ENCODE measurements around the gene ASH1L.
"Not testable (repeated sequence)": the region's sequence is repeated elsewhere in the genome, so short reads cannot be mapped to it uniquely, and the experiment has no call there.

ASH1L gene

DNA sequence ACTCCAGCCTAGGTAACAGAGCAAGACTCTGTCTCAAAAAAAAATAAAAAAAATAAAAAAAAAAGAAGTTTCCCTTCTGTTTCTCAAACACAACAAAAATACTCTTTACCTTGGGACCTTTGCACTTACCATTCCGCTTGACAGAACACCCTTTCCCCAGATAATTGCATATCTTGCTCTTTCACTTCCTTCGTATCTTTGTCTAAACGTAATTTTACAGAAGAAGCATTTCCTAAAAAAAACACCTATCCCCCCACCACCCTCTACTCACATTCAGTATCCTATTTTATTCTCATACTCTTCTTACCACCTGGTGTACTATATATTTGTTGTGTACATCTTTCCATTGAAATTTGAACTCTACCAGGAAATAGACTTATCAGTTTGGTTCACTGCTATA, 32.7 kb downstream of the ASH1L start:
- H2AFZ ChIP-seq (ENCODE audit: low read depth, low read length), result no peak overlapping the region
- peaks cover under 1% of the 10 kb centered on the region for H3K36me3 ChIP-seq (ENCODE audit: insufficient read depth, low read length)
- H3K27me3 ChIP-seq (ENCODE audit: insufficient read depth, low read length), result no peaks in the 10 kb centered on the region
- no peak overlapping the region for H3K4me3 ChIP-seq (ENCODE audit: low read length)
- no peaks in the 10 kb centered on the region for H3K9me3 ChIP-seq (ENCODE audit: low read length)
- H3K4me1 ChIP-seq (ENCODE audit: insufficient read depth, low read length), result no peaks in the 10 kb centered on the region

DNA sequence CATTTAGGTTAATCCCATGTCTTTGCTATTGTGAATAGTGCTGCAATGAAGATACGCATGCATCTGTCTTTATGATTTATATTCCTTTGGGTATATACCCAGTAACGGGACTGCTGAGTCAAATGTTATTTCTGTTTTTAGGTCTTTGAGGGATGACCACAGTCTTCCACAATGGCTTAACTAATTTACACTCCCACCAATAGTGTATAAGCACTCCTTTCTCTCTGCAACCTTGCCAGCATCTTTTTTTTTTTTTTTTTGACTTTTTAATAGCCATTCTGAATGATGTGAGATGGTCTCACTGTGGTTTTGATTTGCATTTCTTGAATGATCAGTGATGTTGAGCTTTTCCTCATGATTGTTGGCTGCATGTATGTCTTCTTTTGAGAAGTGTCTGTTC, 33.5 kb downstream of the ASH1L start:
- no peak overlapping the region for H2AFZ ChIP-seq (ENCODE audit: low read depth, low read length)
- H3K4me1 ChIP-seq (ENCODE audit: insufficient read depth, low read length), result no peaks in the 10 kb centered on the region
- no peak overlapping the region for H3K4me3 ChIP-seq (ENCODE audit: low read length)
- H3K36me3 ChIP-seq (ENCODE audit: insufficient read depth, low read length), result peaks cover 2% of the 10 kb centered on the region
- H3K27me3 ChIP-seq (ENCODE audit: insufficient read depth, low read length), result no peaks in the 10 kb centered on the region
- no peaks in the 10 kb centered on the region for H3K9me3 ChIP-seq (ENCODE audit: low read length)

DNA sequence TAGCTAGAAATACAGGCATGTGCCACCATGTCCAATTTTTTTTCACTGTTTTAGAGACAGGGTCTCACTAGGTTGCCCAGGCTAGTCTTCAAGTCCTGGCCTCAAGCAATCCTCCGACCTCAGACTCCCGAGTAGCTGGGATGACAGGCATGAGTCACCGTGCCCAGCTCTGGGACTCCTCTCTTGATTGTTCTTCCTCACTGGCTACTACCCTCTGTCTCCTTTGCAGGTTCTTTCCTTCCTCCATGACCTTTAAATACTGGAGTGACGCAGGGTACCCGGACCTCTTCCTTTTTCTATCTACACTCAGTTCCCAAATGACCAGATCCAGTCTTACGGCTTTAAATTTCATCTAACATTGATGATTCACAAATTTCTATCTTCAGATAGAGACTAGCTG, 34.9 kb downstream of the ASH1L start:
- Histone ChIP-seq H3K4me1 (ENCODE audit: insufficient read depth, low read length) (no peaks in the 10 kb centered on the region), H3K36me3 (ENCODE audit: insufficient read depth, low read length) (peaks cover 2% of the 10 kb centered on the region), H3K9me3 (ENCODE audit: low read length) (no peaks in the 10 kb centered on the region), H3K4me3 (ENCODE audit: low read length) (no peak overlapping the region), H2AFZ (ENCODE audit: low read depth, low read length) (no peak overlapping the region), H3K27me3 (ENCODE audit: insufficient read depth, low read length) (no peaks in the 10 kb centered on the region)

DNA sequence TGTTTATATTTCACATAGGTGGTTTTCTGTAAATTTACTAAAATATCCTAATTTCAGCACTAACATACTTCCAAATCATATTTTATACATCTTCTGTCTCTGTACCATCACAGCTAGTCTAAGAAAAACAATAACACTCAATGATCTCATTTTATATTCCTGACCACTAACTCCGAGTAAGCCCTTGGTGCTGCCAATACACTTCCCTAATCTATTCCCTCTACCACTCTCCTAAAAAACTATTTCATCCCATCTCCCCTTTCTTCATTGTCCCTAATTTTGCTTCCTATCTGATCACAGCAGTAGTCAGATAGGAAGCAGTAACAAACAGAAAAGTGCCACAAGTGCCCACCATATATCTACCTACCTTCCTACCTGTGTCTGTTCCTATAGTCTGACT, 36.2 kb downstream of the ASH1L start:
- Histone ChIP-seq H3K36me3 (ENCODE audit: insufficient read depth, low read length) (peaks cover 2% of the 10 kb centered on the region), H3K27me3 (ENCODE audit: insufficient read depth, low read length) (no peaks in the 10 kb centered on the region), H3K9me3 (ENCODE audit: low read length) (no peaks in the 10 kb centered on the region), H2AFZ (ENCODE audit: low read depth, low read length) (no peak overlapping the region), H3K4me3 (ENCODE audit: low read length) (no peak overlapping the region), H3K4me1 (ENCODE audit: insufficient read depth, low read length) (no peaks in the 10 kb centered on the region)

DNA sequence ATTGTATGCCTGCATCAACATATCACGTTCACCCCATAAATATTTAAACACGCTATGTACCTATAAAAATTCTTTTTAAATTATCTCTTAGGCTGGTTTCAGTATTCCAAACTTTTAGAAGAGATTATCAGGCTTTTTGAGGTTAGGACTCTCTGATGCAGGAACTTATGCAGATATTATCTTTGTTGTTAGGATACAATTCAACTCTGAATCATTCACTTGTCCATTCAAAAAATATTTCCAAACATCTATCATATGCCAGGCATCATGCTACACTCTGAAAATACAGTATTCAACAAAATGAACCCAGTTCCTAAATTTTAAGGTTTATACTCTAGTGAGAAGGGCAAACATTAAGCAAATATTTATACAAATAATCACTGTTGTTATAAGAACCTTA, 40.5 kb downstream of the ASH1L start:
- H2AFZ ChIP-seq (ENCODE audit: low read depth, low read length), result no peak overlapping the region
- H3K27me3 ChIP-seq (ENCODE audit: insufficient read depth, low read length), result no peaks in the 10 kb centered on the region
- H3K4me3 ChIP-seq (ENCODE audit: low read length), result no peak overlapping the region
- H3K9me3 ChIP-seq (ENCODE audit: low read length), result peaks cover 10% of the 10 kb centered on the region
- peaks cover 14% of the 10 kb centered on the region for H3K36me3 ChIP-seq (ENCODE audit: insufficient read depth, low read length)
- H3K4me1 ChIP-seq (ENCODE audit: insufficient read depth, low read length), result no peaks in the 10 kb centered on the region

DNA sequence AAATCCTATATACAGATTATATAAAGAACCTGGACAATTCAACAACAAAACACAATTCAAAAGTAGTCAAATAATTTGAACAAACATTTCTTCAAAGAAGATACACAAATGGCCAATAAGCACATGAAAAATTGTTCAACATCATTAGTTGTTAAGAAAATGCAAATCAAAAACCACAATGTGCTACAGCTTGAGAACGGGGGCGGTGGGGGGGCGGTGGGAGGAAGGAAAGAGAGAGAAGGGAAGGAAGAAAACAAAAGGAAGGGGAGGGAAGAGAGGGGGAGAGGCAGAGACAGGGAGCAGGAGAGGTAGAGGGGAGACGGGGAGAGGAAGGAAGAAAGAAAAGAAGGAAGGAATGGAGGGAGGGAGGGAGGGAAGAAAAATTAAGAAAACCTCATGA, 44.1 kb downstream of the ASH1L start:
- Histone ChIP-seq H3K27me3 (ENCODE audit: insufficient read depth, low read length) (no peaks in the 10 kb centered on the region), H2AFZ (ENCODE audit: low read depth, low read length) (no peak overlapping the region), H3K9me3 (ENCODE audit: low read length) (peaks cover 11% of the 10 kb centered on the region), H3K4me3 (ENCODE audit: low read length) (no peak overlapping the region), H3K4me1 (ENCODE audit: insufficient read depth, low read length) (no peaks in the 10 kb centered on the region), H3K36me3 (ENCODE audit: insufficient read depth, low read length) (peaks cover 12% of the 10 kb centered on the region)

DNA sequence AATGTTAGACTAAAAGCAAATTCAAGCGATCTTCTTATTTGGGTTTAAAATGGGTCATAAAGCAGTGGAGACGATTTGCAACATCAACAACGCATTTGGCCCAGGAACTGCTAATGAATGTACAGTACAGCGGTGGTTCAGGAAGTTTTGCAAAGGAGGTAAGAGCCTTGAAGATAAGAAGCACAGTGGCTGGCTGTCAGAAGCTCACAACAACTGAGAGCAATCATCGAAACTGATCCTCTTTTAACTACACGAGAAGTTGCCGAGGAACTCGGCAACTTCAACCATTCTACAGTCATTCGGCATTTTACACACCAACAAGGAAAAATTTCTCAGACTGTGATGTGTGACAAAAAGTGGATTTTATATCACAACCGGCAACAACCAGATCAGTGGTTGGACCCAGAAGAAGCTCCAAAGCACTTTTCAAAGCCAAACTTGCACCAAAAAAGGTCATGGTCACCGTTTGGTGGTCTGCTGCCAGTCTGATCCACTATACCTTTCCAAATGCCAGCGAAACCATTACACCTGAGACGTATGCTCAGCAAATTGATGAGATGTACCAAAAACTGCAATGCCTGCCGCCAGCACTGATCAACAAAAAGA, 47.9 kb downstream of the ASH1L start:
- H2AFZ ChIP-seq (ENCODE audit: low read depth, low read length), result no peak overlapping the region
- H3K9me3 ChIP-seq (ENCODE audit: low read length), result peaks cover 8% of the 10 kb centered on the region

DNA sequence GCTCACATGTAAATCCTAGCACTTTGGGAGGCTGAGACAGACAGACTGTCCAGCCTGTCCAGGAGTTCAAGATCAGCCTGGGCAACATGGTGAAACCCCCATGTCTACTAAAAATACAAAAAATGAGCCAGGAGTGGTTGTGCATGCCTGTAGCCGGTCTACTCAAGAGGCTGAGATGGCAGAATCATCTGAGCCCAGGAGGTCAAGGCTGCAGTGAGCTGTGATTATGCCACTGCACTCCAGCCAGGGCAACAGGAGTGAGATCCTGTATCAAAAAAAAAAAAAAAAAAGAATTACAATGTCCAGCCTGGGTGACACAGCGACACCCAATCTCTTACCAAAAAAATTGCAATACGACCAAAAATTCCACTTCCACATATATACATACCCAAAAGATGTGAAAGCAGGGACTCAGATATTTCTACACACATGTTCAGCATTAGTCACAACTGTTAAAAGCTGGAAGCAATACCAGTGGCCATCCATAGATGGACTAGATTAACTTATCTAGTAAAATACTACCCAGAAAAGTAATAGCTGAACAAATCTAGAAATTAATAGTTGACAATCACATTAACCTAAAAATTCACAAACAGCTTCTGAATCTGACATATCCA, 49.2 kb downstream of the ASH1L start:
- peaks cover 6% of the 10 kb centered on the region for H3K9me3 ChIP-seq (ENCODE audit: low read length)
- H3K4me3 ChIP-seq (ENCODE audit: low read length), result no peak overlapping the region
- H3K36me3 ChIP-seq (ENCODE audit: insufficient read depth, low read length), result peaks cover 5% of the 10 kb centered on the region
- H2AFZ ChIP-seq (ENCODE audit: low read depth, low read length), result no peak overlapping the region
- no peaks in the 10 kb centered on the region for H3K4me1 ChIP-seq (ENCODE audit: insufficient read depth, low read length)
- H3K27me3 ChIP-seq (ENCODE audit: insufficient read depth, low read length), result no peaks in the 10 kb centered on the region

More for the DNA sequence above, 47.9 kb downstream of the ASH1L start:
- no peaks in the 10 kb centered on the region for H3K27me3 ChIP-seq (ENCODE audit: insufficient read depth, low read length)
- peaks cover 9% of the 10 kb centered on the region for H3K36me3 ChIP-seq (ENCODE audit: insufficient read depth, low read length)
- no peak overlapping the region for H3K4me3 ChIP-seq (ENCODE audit: low read length)
- no peaks in the 10 kb centered on the region for H3K4me1 ChIP-seq (ENCODE audit: insufficient read depth, low read length)

DNA sequence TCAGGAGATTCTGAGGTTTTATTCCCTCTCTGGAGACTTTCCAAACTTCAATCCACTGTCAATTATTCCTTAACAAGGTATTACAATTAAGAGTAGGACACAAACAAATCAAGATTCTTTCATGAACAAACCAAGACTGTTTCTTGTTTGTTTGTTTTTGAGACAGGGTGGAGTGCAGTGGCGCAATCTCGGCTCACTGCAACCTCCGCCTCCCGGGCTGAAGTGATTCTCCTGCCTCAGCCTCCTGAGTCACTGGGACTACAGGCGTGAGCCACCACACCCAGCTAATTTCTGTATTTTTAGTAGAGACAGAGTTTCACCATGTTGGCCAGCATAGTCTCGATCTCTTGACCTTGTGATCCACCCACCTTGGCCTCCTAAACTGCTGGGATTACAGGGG, 51.2 kb downstream of the ASH1L start:
- H3K27me3 ChIP-seq (ENCODE audit: insufficient read depth, low read length); H3K4me1 ChIP-seq (ENCODE audit: insufficient read depth, low read length); H2AFZ ChIP-seq (ENCODE audit: low read depth, low read length): not testable (repeated sequence)

DNA sequence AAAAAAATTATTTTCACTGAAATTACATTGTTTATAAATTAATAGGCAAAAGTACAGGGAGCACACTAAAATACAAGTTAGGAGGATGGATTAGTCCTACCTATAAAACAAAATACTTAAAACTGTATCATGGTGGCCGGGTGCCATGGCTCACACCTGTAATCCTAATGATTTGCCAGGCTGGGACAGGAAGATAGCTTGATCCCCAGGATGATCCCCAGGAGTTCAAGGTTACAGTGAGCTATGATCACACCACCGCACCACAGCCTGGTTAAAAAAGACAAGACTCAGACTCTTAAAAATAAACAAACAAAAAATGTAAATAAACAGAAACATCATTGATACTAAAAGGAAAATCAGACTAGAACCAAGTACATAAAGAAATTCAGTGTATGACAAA, 53.5 kb downstream of the ASH1L start:
- no peaks in the 10 kb centered on the region for H3K4me1 ChIP-seq (ENCODE audit: insufficient read depth, low read length)
- no peak overlapping the region for H3K4me3 ChIP-seq (ENCODE audit: low read length)
- no peaks in the 10 kb centered on the region for H3K9me3 ChIP-seq (ENCODE audit: low read length)
- no peaks in the 10 kb centered on the region for H3K27me3 ChIP-seq (ENCODE audit: insufficient read depth, low read length)
- no peak overlapping the region for H2AFZ ChIP-seq (ENCODE audit: low read depth, low read length)
- H3K36me3 ChIP-seq (ENCODE audit: insufficient read depth, low read length), result peaks cover 5% of the 10 kb centered on the region

More for the DNA sequence above, 51.2 kb downstream of the ASH1L start:
- not testable (repeated sequence) for H3K9me3 ChIP-seq (ENCODE audit: low read length); H3K36me3 ChIP-seq (ENCODE audit: insufficient read depth, low read length); H3K4me3 ChIP-seq (ENCODE audit: low read length)

DNA sequence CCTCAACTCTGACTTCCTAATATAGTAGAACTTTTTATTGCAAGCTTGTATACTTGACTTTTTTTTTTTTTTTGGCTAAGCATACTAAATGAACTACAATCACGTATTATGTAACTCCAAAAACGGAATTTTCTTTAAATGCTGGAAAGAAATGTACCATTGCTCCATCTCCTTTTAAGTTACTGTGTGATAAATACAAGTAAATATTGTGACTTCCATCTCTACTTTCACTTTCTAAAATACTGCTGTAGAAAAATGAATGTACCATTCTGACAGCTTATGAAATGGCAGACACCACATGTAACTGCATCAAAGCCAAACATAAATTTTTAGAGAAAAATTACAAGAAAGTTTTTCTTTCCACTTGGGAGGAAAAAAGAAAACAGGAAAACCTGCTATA, 54.7 kb downstream of the ASH1L start:
- H3K27me3 ChIP-seq (ENCODE audit: insufficient read depth, low read length), result no peaks in the 10 kb centered on the region
- H3K9me3 ChIP-seq (ENCODE audit: low read length), result no peaks in the 10 kb centered on the region
- H3K4me3 ChIP-seq (ENCODE audit: low read length), result no peak overlapping the region
- no peak overlapping the region for H2AFZ ChIP-seq (ENCODE audit: low read depth, low read length)
- no peaks in the 10 kb centered on the region for H3K4me1 ChIP-seq (ENCODE audit: insufficient read depth, low read length)
- peaks cover 5% of the 10 kb centered on the region for H3K36me3 ChIP-seq (ENCODE audit: insufficient read depth, low read length)

DNA sequence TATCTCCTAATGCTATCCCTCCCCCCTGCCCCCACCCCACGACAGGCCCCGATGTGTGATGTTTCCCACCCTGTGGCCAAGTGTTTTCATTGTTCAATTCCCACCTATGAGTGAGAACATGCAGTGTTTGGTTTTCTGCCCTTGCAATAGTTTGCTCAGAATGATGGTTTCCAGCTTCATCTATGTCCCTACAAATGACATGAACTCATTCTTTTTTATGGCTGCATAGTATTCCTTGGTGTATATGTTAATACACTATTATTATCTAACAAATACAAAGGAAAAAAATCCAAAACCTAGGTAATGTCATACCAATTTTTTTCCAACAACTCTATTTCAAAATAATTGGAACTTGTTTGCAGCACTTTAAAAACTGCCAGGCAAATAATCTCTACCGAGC, 56.6 kb downstream of the ASH1L start:
- not testable (repeated sequence) for H2AFZ ChIP-seq (ENCODE audit: low read depth, low read length); H3K4me3 ChIP-seq (ENCODE audit: low read length); H3K9me3 ChIP-seq (ENCODE audit: low read length)

DNA sequence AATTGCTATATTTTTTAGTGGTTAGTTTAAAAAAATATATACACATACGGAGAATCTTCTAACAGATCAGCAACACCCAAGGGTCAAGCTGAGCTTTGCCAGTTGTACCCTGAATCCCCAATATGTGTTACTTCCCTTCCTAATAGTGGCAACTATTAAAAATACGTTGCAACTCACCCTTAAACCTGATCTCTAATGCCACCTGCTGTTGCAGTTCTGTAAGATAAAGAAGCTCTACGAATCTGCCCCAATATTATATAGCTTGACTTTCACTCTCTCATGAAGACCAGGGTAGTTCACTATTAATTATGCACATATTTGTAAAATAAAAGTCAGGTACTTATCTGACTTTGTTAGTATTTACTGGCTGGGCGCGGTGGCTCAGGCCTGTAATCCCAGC, 58.4 kb downstream of the ASH1L start:
- Histone ChIP-seq H3K9me3 (ENCODE audit: low read length) (no peaks in the 10 kb centered on the region), H3K4me1 (ENCODE audit: insufficient read depth, low read length) (peaks cover 13% of the 10 kb centered on the region), H2AFZ (ENCODE audit: low read depth, low read length) (no peak overlapping the region), H3K36me3 (ENCODE audit: insufficient read depth, low read length) (no peaks in the 10 kb centered on the region), H3K4me3 (ENCODE audit: low read length) (no peak overlapping the region), H3K27me3 (ENCODE audit: insufficient read depth, low read length) (no peaks in the 10 kb centered on the region)

More for the DNA sequence above, 56.6 kb downstream of the ASH1L start:
- not testable (repeated sequence) for H3K36me3 ChIP-seq (ENCODE audit: insufficient read depth, low read length); H3K27me3 ChIP-seq (ENCODE audit: insufficient read depth, low read length); H3K4me1 ChIP-seq (ENCODE audit: insufficient read depth, low read length)
